ENCODE data around the gene PARP3.
"Not testable (repeated sequence)": the region's sequence is repeated elsewhere in the genome, so short reads cannot be mapped to it uniquely, and the experiment has no call there.

Gene PARP3

GRCh38 chr3:51941798-51942602 lies at the start of gene PARP3, which contains the start of gene RRP9:
Gene PARP3, plus strand, starts transcription at chr3:51942363. Its CDS starts 993 bp downstream, at chr3:51943356.
Gene RRP9, minus strand, starts transcription at chr3:51941904. Its CDS starts 37 bp downstream, at chr3:51941867.
- DNase-seq: peak; percentile 99 to 100

- DNase-seq: no peak
These were observed 47.8 kb upstream of the PARP3 start for GRCh38 chr3:51894391-51894790.

GRCh38 chr3:51894939-51895338 lies 47.2 kb upstream of the PARP3 start:
- DNase-seq: no peak

GRCh38 chr3:51896607-51897305 lies 45.4 kb upstream of the PARP3 start:
- DNase-seq: no peak

- no peak for DNase-seq
These were observed 44.8 kb upstream of the PARP3 start for GRCh38 chr3:51897391-51897790.

GRCh38 chr3:51900043-51900442 lies 42.1 kb upstream of the PARP3 start:
- not testable (repeated sequence) for DNase-seq

GRCh38 chr3:51902361-51902760 lies 39.8 kb upstream of the PARP3 start:
- not testable (repeated sequence) for DNase-seq

GRCh38 chr3:51904034-51904823 lies 37.9 kb upstream of the PARP3 start:
- DNase-seq: no peak

GRCh38 chr3:51908026-51908425 lies 34.1 kb upstream of the PARP3 start:
- no peak for DNase-seq

- DNase-seq: no peak
These were observed 25.7 kb upstream of the PARP3 start for GRCh38 chr3:51916418-51916817.

- DNase-seq: no peak
These were observed 21.0 kb upstream of the PARP3 start for GRCh38 chr3:51921081-51921578.

- DNase-seq: no peak
These were observed 14.8 kb upstream of the PARP3 start for GRCh38 chr3:51927061-51927977.

GRCh38 chr3:51928438-51928837 lies 13.7 kb upstream of the PARP3 start:
- no peak for DNase-seq

GRCh38 chr3:51928981-51929380 lies 13.2 kb upstream of the PARP3 start:
- DNase-seq: not testable (repeated sequence)

- peak; percentile 30 to 33 for DNase-seq
These were observed 12.7 kb upstream of the PARP3 start for GRCh38 chr3:51929420-51930003.

- DNase-seq: no peak
These were observed 11.7 kb upstream of the PARP3 start for GRCh38 chr3:51930439-51930838.

- no peak for DNase-seq
These were observed 10.4 kb upstream of the PARP3 start for GRCh38 chr3:51931756-51932155.

GRCh38 chr3:51932471-51933370 lies 9.4 kb upstream of the PARP3 start:
- DNase-seq: no peak

GRCh38 chr3:51933471-51934138 lies 8.6 kb upstream of the PARP3 start:
- no peak for DNase-seq
